Measurements from ENCODE around the gene HEYL.

HEYL gene

GRCh38 chr1:39681294-39681693 is 41.9 kb upstream of the HEYL start:
- Histone ChIP-seq H3K4me1 (ENCODE audit: low read length) (no peaks in the 10 kb centered on the region), H3K27me3 (ENCODE audit: low read depth, low read length) (no peaks in the 10 kb centered on the region; the same call in 1 of the 2 replicates), H3K27ac (ENCODE audit: low read length) (no peak overlapping the region), H3K79me2 (ENCODE audit: low read length) (no peaks in the 10 kb centered on the region), H2AFZ (ENCODE audit: low read depth, low read length) (no peak overlapping the region), H3K9ac (ENCODE audit: low read length) (no peak overlapping the region), H3K4me3 (ENCODE audit: low read length) (no peak overlapping the region), H3K4me2 (ENCODE audit: low read length) (no peak overlapping the region), H3K9me3 (ENCODE audit: insufficient read depth, low read length) (no peaks in the 10 kb centered on the region), H3K36me3 (replicated peaks; ENCODE audit: low read depth, low read length) (no peaks in the 10 kb centered on the region), H4K20me1 (ENCODE audit: insufficient read depth, low read length) (no peaks in the 10 kb centered on the region)
- TF ChIP-seq EZH2phosphoT487 (IDR thresholded peaks at IDR 0.05; ENCODE audit: low read depth) = no peak

GRCh38 chr1:39680751-39681150 is 41.3 kb upstream of the HEYL start:
- Histone ChIP-seq H3K4me3 (ENCODE audit: low read length) (no peak overlapping the region), H4K20me1 (ENCODE audit: insufficient read depth, low read length) (no peaks in the 10 kb centered on the region), H3K4me1 (ENCODE audit: low read length) (no peaks in the 10 kb centered on the region), H3K79me2 (ENCODE audit: low read length) (no peaks in the 10 kb centered on the region), H3K9ac (ENCODE audit: low read length) (no peak overlapping the region), H3K27ac (ENCODE audit: low read length) (no peak overlapping the region), H3K9me3 (ENCODE audit: insufficient read depth, low read length) (no peaks in the 10 kb centered on the region), H3K27me3 (ENCODE audit: low read depth, low read length) (no peaks in the 10 kb centered on the region; the same call in 1 of the 2 replicates), H3K4me2 (ENCODE audit: low read length) (no peak overlapping the region), H2AFZ (ENCODE audit: low read depth, low read length) (no peak overlapping the region), H3K36me3 (replicated peaks; ENCODE audit: low read depth, low read length) (no peaks in the 10 kb centered on the region)
- no peak for TF ChIP-seq EZH2phosphoT487 (IDR thresholded peaks at IDR 0.05; ENCODE audit: low read depth)

GRCh38 chr1:39679821-39680220 is 40.4 kb upstream of the HEYL start:
- no peaks in the 10 kb centered on the region for H3K9me3 ChIP-seq (ENCODE audit: insufficient read depth, low read length)
- no peaks in the 10 kb centered on the region for H3K4me1 ChIP-seq (ENCODE audit: low read length)
- TF ChIP-seq CTCF (IDR thresholded peaks at IDR 0.05; ENCODE audit: low read depth, low read length) = no peak
- no peak for TF ChIP-seq EZH2phosphoT487 (IDR thresholded peaks at IDR 0.05; ENCODE audit: low read depth)
- no peaks in the 10 kb centered on the region for H3K79me2 ChIP-seq (ENCODE audit: low read length)
- no peak overlapping the region for H3K4me3 ChIP-seq (ENCODE audit: low read length)
- H3K27me3 ChIP-seq (ENCODE audit: low read depth, low read length) = no peaks in the 10 kb centered on the region; the same call in 1 of the 2 replicates
- H4K20me1 ChIP-seq (ENCODE audit: insufficient read depth, low read length) = no peaks in the 10 kb centered on the region
- H3K9ac ChIP-seq (ENCODE audit: low read length) = no peak overlapping the region
- H2AFZ ChIP-seq (ENCODE audit: low read depth, low read length) = no peak overlapping the region
- no peak overlapping the region for H3K4me2 ChIP-seq (ENCODE audit: low read length)
- no peaks in the 10 kb centered on the region for H3K36me3 ChIP-seq (replicated peaks; ENCODE audit: low read depth, low read length)
- no peak overlapping the region for H3K27ac ChIP-seq (ENCODE audit: low read length)

GRCh38 chr1:39678889-39679288 is 39.4 kb upstream of the HEYL start:
- no peaks in the 10 kb centered on the region for H3K36me3 ChIP-seq (replicated peaks; ENCODE audit: low read depth, low read length)
- no peak overlapping the region for H3K4me2 ChIP-seq (ENCODE audit: low read length)
- TF ChIP-seq EZH2phosphoT487 (IDR thresholded peaks at IDR 0.05; ENCODE audit: low read depth) (no peak), CTCF (IDR thresholded peaks at IDR 0.05; ENCODE audit: low read depth, low read length) (no peak)
- no peaks in the 10 kb centered on the region; the same call in 1 of the 2 replicates for H3K27me3 ChIP-seq (ENCODE audit: low read depth, low read length)
- H4K20me1 ChIP-seq (ENCODE audit: insufficient read depth, low read length) = no peaks in the 10 kb centered on the region
- no peaks in the 10 kb centered on the region for H3K79me2 ChIP-seq (ENCODE audit: low read length)
- no peak overlapping the region for H3K9ac ChIP-seq (ENCODE audit: low read length)
- no peak overlapping the region for H2AFZ ChIP-seq (ENCODE audit: low read depth, low read length)
- H3K4me1 ChIP-seq (ENCODE audit: low read length) = no peaks in the 10 kb centered on the region
- H3K27ac ChIP-seq (ENCODE audit: low read length) = no peak overlapping the region
- no peaks in the 10 kb centered on the region for H3K9me3 ChIP-seq (ENCODE audit: insufficient read depth, low read length)
- no peak overlapping the region for H3K4me3 ChIP-seq (ENCODE audit: low read length)

- H3K4me2 ChIP-seq (ENCODE audit: low read length) = no peak overlapping the region
- H3K27me3 ChIP-seq (ENCODE audit: low read depth, low read length) = no peaks in the 10 kb centered on the region; the same call in 1 of the 2 replicates
- TF ChIP-seq EZH2phosphoT487 (IDR thresholded peaks at IDR 0.05; ENCODE audit: low read depth) (no peak), CTCF (IDR thresholded peaks at IDR 0.05; ENCODE audit: low read depth, low read length) (no peak)
- no peaks in the 10 kb centered on the region for H3K9me3 ChIP-seq (ENCODE audit: insufficient read depth, low read length)
- H3K79me2 ChIP-seq (ENCODE audit: low read length) = no peaks in the 10 kb centered on the region
- H3K4me3 ChIP-seq (ENCODE audit: low read length) = no peak overlapping the region
- H3K4me1 ChIP-seq (ENCODE audit: low read length) = no peaks in the 10 kb centered on the region
- no peaks in the 10 kb centered on the region for H4K20me1 ChIP-seq (ENCODE audit: insufficient read depth, low read length)
- no peak overlapping the region for H2AFZ ChIP-seq (ENCODE audit: low read depth, low read length)
- no peak overlapping the region for H3K9ac ChIP-seq (ENCODE audit: low read length)
- H3K36me3 ChIP-seq (replicated peaks; ENCODE audit: low read depth, low read length) = no peaks in the 10 kb centered on the region
- H3K27ac ChIP-seq (ENCODE audit: low read length) = no peak overlapping the region
These were observed 38.2 kb upstream of the HEYL start for GRCh38 chr1:39677645-39678044.
